ENCODE data around the gene ZFP3.
"Not testable (repeated sequence)": the region's sequence is repeated elsewhere in the genome, so short reads cannot be mapped to it uniquely, and the experiment has no call there.

The ZFP3 gene

GRCh38 chr17:5078106-5079028 lies at the start of gene ZFP3:
Gene ZFP3 (plus strand): TSS chr17:5078467. CDS start chr17:5091505, 13,038 bp downstream.
- DNase-seq: no peak

DNA sequence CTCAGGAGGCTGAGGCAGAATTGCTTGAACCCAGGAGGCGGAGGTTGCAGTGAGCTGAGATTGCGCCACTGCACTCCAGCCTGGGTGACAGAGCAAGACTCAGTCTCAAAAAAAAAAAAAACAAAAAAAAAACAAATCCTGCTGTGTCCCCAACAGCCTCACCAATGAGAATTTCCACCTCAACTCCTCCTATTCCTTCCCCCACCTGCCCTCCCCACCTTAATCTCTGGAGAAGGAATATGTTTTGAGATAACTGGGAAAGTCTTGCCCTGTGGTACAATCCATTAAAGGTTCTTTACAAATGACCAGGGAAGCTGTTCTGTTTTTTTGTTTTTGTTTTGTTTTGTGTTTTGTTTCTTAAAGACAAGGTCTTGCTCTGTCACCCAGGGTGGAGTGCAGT lies 48.1 kb upstream of the ZFP3 start:
- DNase-seq: not testable (repeated sequence)

DNA sequence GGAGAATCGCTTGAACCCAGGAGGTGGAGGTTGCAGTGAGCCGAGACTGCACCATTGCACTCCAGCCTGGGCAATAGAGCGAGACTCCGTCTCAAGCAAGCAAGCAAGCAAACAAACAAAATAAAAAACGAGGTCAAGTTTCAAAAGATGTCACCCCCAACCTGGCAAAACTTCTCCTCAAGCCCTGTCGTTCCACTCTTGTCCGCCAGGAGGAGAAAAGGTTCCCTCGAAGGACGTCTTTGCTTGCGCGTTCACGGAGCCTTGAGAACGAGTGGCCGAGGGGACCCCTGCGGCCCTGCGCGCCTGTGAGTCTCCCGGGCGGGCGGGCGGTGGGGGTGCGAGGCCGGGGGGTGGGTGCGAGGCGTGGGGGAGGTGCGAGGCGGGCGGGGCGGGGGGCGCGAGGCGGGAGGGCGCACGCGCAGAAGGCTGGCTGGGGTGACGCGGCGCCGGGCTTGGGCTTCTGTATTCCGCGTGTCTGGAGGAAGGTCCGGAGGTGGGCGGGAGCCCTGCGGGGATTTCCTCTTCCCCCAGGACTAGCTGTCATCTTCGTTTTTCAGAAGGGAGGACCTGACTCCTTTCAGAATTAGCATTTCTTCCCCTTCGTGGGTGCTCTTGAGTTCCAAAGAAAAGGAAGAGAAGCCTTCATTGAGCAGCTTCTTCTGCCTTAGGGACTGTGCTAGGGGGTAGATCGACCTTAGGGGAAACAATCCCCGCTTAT lies 46.7 kb upstream of the ZFP3 start:
- DNase-seq: peak; percentile 30

DNA sequence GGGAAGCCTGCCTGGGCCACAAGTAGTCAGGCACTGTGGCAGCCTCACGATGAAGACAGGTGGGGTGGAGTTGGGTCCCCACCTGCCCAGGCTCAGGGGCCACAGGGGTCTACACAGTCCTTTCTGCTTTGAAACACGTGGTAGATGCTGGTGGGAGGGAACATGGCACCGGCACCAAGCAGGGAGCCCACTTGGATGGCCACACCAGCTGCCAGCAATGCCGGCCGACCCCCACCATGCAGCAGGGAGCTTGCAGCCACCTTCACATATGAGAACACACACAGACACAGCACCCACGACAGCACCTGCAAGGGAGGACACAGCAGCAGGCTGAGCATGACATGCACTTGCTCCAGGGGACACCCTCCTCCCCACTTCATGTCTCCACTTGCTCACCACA lies 45.4 kb upstream of the ZFP3 start:
- DNase-seq: no peak

DNA sequence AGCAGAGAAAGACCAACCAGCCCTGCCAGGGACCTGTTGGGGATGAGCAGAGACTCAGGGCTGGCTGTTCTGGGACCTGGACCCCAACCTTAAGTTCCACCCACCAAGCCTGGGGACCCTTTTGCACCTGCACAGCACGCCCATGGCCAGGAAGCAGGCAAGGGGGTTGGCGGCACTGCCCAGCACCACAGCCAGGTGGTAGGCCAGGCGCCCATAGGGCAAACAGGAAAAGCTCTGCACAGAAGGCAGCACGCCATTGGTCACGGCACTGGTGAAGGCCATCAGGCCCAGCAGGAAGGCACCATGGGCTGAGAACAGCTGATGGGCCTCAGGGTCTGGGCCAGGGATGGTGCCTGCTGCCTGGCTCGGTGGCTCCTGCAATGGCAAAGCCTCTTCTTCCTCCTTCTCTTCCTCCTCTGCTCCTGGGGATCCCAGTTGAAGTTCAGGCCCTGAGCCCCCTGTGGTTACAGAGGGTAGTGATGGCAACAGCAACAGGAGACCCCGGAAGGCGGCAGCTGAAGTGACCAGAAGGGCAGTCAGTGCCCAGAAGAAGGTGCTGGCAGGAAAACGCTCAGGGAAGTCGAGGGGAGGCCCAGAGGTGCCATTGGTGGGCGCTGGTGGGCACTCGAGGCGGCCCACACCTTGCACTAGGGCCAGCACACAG lies 44.8 kb upstream of the ZFP3 start:
- DNase-seq: no peak

- DNase-seq: no peak
Observed at GRCh38 chr17:5034063-5034462, 44.2 kb upstream of the ZFP3 start.

DNA sequence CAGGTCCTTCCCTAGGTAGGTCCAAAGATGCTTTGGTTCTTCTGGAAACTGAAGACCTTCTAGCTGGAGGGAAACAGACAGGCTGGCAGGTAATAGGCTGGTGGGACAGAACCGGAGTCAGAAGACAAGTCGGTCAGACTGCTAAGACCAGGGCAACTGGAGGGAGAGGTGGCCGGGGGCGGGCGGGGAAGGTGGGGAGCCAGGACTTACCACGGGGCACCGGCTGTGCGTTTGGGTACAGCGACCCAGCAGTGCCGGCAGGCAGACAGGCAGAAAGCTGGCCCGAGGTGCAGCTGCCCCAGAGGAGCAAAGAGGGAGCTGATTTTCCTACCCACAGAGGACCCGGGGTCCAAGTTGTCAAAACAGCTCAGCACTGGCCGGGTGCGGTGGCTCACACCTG lies 43.6 kb upstream of the ZFP3 start:
- no peak for DNase-seq

GRCh38 chr17:5035315-5035714 lies 43.0 kb upstream of the ZFP3 start, which contains the start of gene SLC52A1:
Gene SLC52A1 (minus strand): TSS chr17:5035426. CDS start chr17:5034606, 820 bp downstream.
- DNase-seq: no peak

- DNase-seq: no peak
Observed at GRCh38 chr17:5042157-5043022, 35.9 kb upstream of the ZFP3 start.

GRCh38 chr17:5043524-5043923 lies 34.7 kb upstream of the ZFP3 start:
- DNase-seq: no peak

DNA sequence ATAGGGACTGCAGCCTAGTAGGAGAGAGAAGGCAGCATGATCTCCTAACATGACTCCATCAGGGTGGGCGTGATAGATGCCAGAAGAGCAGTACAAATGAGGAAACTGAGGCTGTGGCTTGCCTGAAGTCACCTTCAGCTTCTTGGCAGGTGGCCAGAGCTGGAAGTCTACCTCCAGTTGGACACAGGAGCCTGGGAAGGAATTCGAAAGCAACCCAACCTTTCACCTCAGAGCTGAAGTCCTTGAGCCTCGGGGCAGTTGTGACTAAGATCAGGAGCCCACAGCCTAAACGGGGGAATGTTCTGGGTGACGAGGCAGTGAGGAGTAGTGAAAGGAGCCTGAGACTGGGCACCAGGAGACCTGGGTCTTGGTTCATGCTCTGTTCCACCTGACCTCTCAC lies 33.6 kb upstream of the ZFP3 start:
- no peak for DNase-seq

DNA sequence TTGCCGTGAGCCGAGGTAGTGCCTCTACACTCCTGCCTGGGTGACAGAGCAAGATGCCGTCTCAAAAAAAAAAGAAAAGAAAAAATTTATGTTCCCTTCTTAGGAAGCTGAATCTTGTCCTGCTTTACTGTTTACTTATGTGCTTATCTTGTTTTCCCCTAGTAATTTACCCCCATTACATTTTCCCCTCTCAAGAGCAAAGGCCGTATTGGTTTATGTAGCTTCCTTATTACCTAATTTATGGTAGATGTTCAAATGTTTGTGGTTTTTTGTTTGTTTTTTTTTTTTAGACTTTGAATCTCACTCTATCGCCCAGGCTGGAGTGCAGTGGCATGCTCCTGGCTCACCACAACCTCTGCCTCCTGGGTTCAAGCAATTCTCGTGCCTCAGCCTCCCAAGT lies 32.8 kb upstream of the ZFP3 start:
- no peak for DNase-seq

DNA sequence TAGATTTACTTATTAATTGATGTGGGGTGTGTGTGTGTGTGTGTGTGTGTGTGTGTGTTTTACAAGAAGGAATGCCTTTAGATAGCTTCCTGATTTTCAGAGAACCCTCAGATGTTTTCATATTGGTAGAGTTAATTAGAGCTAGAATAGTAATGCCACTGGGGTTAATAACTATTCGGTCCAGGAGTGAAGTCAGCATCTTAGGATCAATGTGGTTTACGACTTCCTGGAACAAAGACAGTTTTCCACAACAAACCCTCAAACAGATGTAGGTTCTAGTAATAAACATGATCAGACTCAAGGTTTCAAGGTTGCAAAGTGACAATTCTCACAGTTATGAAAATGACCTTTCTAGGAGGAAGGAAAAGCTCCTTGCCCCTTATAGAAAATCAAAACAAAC lies 30.8 kb upstream of the ZFP3 start:
- DNase-seq: no peak

DNA sequence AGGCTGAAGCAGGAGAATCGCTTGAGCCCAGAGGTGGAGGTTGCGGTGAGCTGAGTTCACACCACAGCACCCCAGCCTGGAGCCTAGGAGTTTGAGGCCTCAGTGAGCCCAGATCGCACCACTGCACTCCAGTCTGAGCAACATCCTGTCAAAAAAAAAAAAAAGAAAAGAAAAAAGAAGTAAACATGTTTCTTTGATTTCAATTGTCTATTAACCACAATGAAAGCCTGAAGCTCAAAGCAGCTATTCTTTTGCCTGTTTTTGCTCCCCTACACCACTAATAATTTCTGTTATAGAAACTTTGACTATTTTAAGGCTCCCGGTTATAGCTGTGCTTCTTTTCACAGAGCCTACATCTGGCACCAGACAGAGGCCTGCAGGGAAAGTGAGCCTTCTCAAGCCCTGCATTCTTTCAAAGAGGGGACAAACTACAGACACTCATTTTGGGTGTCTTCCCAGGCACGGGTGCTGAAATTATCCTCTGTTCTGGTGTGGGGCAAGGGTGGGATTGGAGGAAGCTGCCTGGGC lies 28.9 kb upstream of the ZFP3 start:
- DNase-seq: no peak

GRCh38 chr17:5050278-5050677 lies 28.0 kb upstream of the ZFP3 start:
- DNase-seq: no peak

GRCh38 chr17:5055543-5055942 lies 22.7 kb upstream of the ZFP3 start:
- DNase-seq: no peak

DNA sequence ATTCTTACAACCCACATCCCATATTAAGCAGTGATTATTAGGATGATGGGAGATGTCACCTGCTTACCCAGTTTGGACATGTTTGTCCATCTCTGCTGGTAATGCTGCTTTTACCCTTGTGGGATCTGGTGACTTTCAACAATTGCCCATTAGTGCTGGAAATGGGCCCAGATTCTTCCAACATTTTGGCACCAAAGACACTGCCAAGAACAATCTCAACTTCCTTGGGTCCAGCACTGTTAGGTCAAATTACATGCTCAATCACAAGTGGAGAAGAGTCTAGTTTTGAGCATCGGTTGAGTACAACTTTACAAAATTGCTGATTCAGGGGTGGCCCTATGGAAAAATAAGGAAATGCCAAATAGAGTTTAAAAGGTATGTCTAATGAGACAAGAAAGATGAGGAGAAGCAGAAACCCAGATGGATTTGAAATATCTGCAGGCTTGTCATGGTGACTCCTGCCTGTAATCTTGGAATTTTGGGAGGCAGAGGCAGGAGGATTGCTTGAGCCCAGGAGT lies 13.0 kb upstream of the ZFP3 start:
- no peak for DNase-seq

DNA sequence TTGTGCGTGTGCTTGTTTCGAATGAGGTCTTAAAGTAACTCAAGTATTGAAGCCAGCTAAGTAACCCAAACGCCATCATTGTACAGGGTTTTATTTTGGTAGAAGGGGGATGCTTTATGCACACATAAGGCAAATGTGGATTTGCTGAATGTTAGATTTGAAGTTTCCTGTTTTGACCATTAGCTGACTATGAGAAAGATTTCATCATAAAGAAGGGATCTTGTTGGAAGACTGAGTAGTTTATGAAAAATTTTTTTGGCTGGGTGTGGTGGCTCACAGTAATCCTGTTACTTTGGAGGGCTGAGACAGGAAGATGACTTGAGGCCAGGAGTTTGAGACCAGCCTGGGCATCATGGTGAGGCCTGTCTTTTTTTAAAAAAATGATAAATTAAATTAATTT lies 10.0 kb upstream of the ZFP3 start:
- DNase-seq: no peak

DNA sequence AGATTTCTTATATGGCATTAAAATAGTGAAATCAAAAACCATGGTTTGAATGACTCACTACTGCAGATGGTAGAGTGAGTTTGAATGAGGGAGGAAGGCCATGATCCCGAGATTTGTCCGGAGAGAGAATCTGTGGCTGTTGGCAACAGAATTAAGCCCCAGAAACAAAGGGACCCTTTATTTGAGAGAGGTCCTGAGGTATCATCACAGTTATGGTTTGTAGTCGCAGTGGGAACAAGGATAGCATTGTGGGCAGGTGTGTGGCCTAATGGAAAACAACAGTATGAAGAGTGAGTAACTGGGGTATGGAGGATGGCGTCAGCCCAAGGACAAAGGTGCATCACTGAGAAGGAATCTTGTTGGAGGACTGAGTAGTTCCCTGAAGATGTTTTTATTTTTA lies 8.5 kb upstream of the ZFP3 start:
- DNase-seq: no peak

DNA sequence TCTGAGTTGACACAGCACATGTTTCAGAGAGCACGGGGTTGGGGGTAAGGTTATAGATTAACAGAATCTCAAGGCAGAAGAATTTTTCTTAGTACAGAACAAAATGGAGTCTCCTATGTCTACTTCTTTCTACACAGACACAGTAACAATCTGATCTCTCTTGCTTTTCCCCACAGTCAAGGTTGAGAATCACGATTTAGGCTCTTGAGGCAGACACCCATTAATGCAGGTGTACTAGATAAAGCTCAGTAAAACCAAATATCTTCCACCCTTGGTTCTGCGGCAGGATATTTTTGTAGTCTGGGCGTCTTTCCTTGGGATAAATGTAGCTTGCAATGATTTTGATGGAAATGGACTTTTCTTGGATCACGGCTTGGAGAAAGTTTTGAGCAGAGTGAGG lies 2.8 kb upstream of the ZFP3 start:
- not testable (repeated sequence) for DNase-seq

GRCh38 chr17:5077275-5077674 lies 992 bp upstream of the ZFP3 start:
- DNase-seq: not testable (repeated sequence)

GRCh38 chr17:5077781-5078105 lies 524 bp upstream of the ZFP3 start:
- no peak for DNase-seq

Data from KG1 (cell line).